Liver (tissue), 9 donors: ENCODE measurements around the gene ATP6V1A. TPM values are rescaled to one million over a fixed set of nuclear protein-coding genes. Genes with fewer than 3 reads are reported as not detected.

ENCODE experiments used
- DNase-seq: peaks from one replicate; pipeline ENCODE4 v3.0.0-alpha.2; 2017; ENCODE audit warnings: low spot score
- H3K27ac ChIP-seq, 2 donors: one replicate each; pipeline ENCODE4 v1.7.0; 2013; ENCODE audit warnings: inconsistent platforms in 2 of 2, low read length in 2 of 2, control low read depth in 1 of 2, low read depth in 1 of 2, mild to moderate bottlenecking in 1 of 2
- H3K27me3 ChIP-seq, 4 donors: one replicate each; pipeline versions ENCODE4 v1.6.1 to v1.7.0; 2013; ENCODE audit warnings: low read length in 3 of 4, inconsistent platforms in 1 of 4, mild to moderate bottlenecking in 1 of 4, moderate library complexity in 1 of 4; ENCODE audit not compliant: control insufficient read depth in 4 of 4, insufficient read depth in 4 of 4
- H3K36me3 ChIP-seq, 4 donors: one replicate each; pipeline versions ENCODE4 v1.6.1 to v1.7.0; 2013; ENCODE audit warnings: low read length in 3 of 4, mild to moderate bottlenecking in 3 of 4, low read depth in 1 of 4, moderate library complexity in 1 of 4; ENCODE audit not compliant: control insufficient read depth in 4 of 4, insufficient read depth in 3 of 4
- H3K4me1 ChIP-seq, 4 donors: one replicate each; pipeline versions ENCODE4 v1.6.1 to v1.7.0; 2013; ENCODE audit warnings: low read length in 3 of 4, mild to moderate bottlenecking in 3 of 4, moderate library complexity in 1 of 4; ENCODE audit not compliant: control insufficient read depth in 4 of 4, insufficient read depth in 4 of 4
- H3K4me3 ChIP-seq, 3 donors: one replicate each; pipeline versions ENCODE4 v1.6.1 to v1.7.0; 2013; ENCODE audit warnings: low read length in 3 of 3, control low read depth in 1 of 3, low read depth in 1 of 3, mild to moderate bottlenecking in 1 of 3
- H3K9ac ChIP-seq, 2 donors: one replicate each; pipeline ENCODE4 v1.7.0; 2013; ENCODE audit warnings: low read length in 2 of 2, mild to moderate bottlenecking in 2 of 2, moderate library complexity in 2 of 2, control low read depth in 1 of 2, low read depth in 1 of 2
- H3K9me3 ChIP-seq, 4 donors: one replicate each; pipeline versions ENCODE4 v1.6.1 to v1.7.0; 2013; ENCODE audit warnings: low read length in 3 of 4; ENCODE audit not compliant: control insufficient read depth in 4 of 4
- CTCF ChIP-seq: fragments of 150-350 bp; IDR thresholded peaks from 2 replicates; pipeline ENCODE4 v1.5.1; 2017; ENCODE audit warnings: improper control_type of control experiment, low read depth, low read length; ENCODE audit not compliant: missing input control
- EGR1 ChIP-seq, 2 donors: IDR thresholded peaks; 2 replicates each; pipeline ENCODE4 v1.6.1; 2016 to 2018; ENCODE audit warnings: antibody characterized with exemption in 2 of 2, low read depth in 2 of 2
- FOXA1 ChIP-seq: IDR thresholded peaks from 2 replicates; pipeline ENCODE4 v1.6.1; 2016; ENCODE audit warnings: antibody characterized with exemption
- FOXA2 ChIP-seq: IDR thresholded peaks from 2 replicates; pipeline ENCODE4 v1.6.1; 2016; ENCODE audit warnings: antibody characterized with exemption
- GABPA ChIP-seq, 2 donors: IDR thresholded peaks in 1 of 2; conservative IDR thresholded peaks in 1 of 2; 2 replicates each; pipeline ENCODE4 v1.6.1; 2016; ENCODE audit warnings: antibody characterized with exemption in 2 of 2, mild to moderate bottlenecking in 1 of 2, moderate library complexity in 1 of 2
- HNF4G ChIP-seq: IDR thresholded peaks from 2 replicates; pipeline ENCODE4 v1.6.1; 2016; ENCODE audit warnings: antibody characterized with exemption
- JUND ChIP-seq, 2 donors: IDR thresholded peaks; 2 replicates each; pipeline ENCODE4 v1.6.1; 2016; ENCODE audit warnings: antibody characterized with exemption in 2 of 2
- MAX ChIP-seq: IDR thresholded peaks from 2 replicates; pipeline ENCODE4 v1.6.1; 2016; ENCODE audit warnings: antibody characterized with exemption
- RAD21 ChIP-seq, 2 donors: IDR thresholded peaks; 2 replicates each; pipeline ENCODE4 v1.6.1; 2016; ENCODE audit warnings: antibody characterized with exemption in 2 of 2, mild to moderate bottlenecking in 2 of 2
- SP1 ChIP-seq: IDR thresholded peaks from 2 replicates; pipeline ENCODE4 v1.6.1; 2018; ENCODE audit warnings: antibody characterized with exemption, mild to moderate bottlenecking
- TAF1 ChIP-seq: conservative IDR thresholded peaks from 2 replicates; pipeline ENCODE4 v1.6.1; 2016; ENCODE audit warnings: antibody characterized with exemption, mild to moderate bottlenecking
- WGBS: extraction: QIAGEN DNeasy Blood & Tissue Kit; methylation state at CpG from one replicate; pipeline ENCODE4 v1.1.7; 2013; 5-methylcytosine and 5-hydroxymethylcytosine counted together
- polyA plus RNA-seq, 2 donors: library from polyadenylated mRNA; stranded (reverse) in 1 of 2; unstranded in 1 of 2; fragments of 200-250 nt in 1 of 2; fragments of >200 nt in 1 of 2; fragmentation: Nextera tagmentation in 1 of 2; extraction: Ambion mirVana in 1 of 2; gene quantifications; one replicate each; pipeline versions ENCODE4 v1.2.1 to v1.2.3, GENCODE V29; 2013 to 2015
- total RNA-seq, 2 donors: library from RNA; depleted of rRNA; stranded (reverse); fragments of >200 nt; gene quantifications; one replicate each; pipeline ENCODE4 v1.2.3, GENCODE V29; 2014
- TF ChIP-seq, protein P1 (sequence below): IDR thresholded peaks from 2 replicates; pipeline ENCODE4 v1.6.1; 2016; ENCODE audit warnings: antibody characterized with exemption
- TF ChIP-seq, protein P2 (sequence below): IDR thresholded peaks from 2 replicates; pipeline ENCODE4 v1.6.1; 2016; ENCODE audit warnings: antibody characterized with exemption, mild to moderate bottlenecking
- TF ChIP-seq, protein P3 (sequence below): IDR thresholded peaks from 2 replicates; pipeline ENCODE4 v1.6.1; 2016; ENCODE audit warnings: antibody characterized with exemption
- donor health status: healthy.
- donor health status: healthy.
- donor health status: healthy.
- donor health status: healthy.
- donor health status: healthy.

Gene ATP6V1A
- total and polyA plus RNA-seq, 4 donors = 15.2 to 53.2 (median 42.7) TPM

- TF ChIP-seq HNF4G (no peak), EGR1 (IDR thresholded peaks at IDR 0.05; ENCODE audit: low read depth in 2 of 2) (no peak), FOXA1 (no peak), TAF1 (no peak), CTCF (no peak)
- TF ChIP-seq, protein P1, sequence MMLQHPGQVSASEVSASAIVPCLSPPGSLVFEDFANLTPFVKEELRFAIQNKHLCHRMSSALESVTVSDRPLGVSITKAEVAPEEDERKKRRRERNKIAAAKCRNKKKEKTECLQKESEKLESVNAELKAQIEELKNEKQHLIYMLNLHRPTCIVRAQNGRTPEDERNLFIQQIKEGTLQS = no peak
Measured at GRCh38 chr3:113805249-113805648, 58.4 kb downstream of the ATP6V1A start (continued).

- WGBS = 88% methylated on average over 3 of the region's 3 CpGs
- Histone ChIP-seq H3K9me3 (no peaks in the 10 kb centered on the region), H3K4me3 (no peak overlapping the region), H3K36me3 (peaks cover 1 to 13% (median 9%) of the 10 kb centered on the region in 4 donors), H3K27ac (no peak overlapping the region), H3K9ac (no peak overlapping the region), H3K27me3 (no peaks in the 10 kb centered on the region), H3K4me1 (no peaks in the 10 kb centered on the region)
- no peak for DNase-seq
- no peak for TF ChIP-seq FOXA1
- TF ChIP-seq SP1 = no peak
- no peak for TF ChIP-seq CTCF
- no peak for TF ChIP-seq HNF4G
Measured at GRCh38 chr3:113812854-113813253, 66.0 kb downstream of the ATP6V1A start.

GRCh38 chr3:113819866-113820265, 73.0 kb downstream of the ATP6V1A start:
- no peaks in the 10 kb centered on the region for H3K9me3 ChIP-seq
- no peak overlapping the region for H3K9ac ChIP-seq
- no peaks in the 10 kb centered on the region for H3K4me1 ChIP-seq
- no peak for DNase-seq
- TF ChIP-seq, protein P2, sequence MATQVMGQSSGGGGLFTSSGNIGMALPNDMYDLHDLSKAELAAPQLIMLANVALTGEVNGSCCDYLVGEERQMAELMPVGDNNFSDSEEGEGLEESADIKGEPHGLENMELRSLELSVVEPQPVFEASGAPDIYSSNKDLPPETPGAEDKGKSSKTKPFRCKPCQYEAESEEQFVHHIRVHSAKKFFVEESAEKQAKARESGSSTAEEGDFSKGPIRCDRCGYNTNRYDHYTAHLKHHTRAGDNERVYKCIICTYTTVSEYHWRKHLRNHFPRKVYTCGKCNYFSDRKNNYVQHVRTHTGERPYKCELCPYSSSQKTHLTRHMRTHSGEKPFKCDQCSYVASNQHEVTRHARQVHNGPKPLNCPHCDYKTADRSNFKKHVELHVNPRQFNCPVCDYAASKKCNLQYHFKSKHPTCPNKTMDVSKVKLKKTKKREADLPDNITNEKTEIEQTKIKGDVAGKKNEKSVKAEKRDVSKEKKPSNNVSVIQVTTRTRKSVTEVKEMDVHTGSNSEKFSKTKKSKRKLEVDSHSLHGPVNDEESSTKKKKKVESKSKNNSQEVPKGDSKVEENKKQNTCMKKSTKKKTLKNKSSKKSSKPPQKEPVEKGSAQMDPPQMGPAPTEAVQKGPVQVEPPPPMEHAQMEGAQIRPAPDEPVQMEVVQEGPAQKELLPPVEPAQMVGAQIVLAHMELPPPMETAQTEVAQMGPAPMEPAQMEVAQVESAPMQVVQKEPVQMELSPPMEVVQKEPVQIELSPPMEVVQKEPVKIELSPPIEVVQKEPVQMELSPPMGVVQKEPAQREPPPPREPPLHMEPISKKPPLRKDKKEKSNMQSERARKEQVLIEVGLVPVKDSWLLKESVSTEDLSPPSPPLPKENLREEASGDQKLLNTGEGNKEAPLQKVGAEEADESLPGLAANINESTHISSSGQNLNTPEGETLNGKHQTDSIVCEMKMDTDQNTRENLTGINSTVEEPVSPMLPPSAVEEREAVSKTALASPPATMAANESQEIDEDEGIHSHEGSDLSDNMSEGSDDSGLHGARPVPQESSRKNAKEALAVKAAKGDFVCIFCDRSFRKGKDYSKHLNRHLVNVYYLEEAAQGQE = no peak
- TF ChIP-seq, protein P3, sequence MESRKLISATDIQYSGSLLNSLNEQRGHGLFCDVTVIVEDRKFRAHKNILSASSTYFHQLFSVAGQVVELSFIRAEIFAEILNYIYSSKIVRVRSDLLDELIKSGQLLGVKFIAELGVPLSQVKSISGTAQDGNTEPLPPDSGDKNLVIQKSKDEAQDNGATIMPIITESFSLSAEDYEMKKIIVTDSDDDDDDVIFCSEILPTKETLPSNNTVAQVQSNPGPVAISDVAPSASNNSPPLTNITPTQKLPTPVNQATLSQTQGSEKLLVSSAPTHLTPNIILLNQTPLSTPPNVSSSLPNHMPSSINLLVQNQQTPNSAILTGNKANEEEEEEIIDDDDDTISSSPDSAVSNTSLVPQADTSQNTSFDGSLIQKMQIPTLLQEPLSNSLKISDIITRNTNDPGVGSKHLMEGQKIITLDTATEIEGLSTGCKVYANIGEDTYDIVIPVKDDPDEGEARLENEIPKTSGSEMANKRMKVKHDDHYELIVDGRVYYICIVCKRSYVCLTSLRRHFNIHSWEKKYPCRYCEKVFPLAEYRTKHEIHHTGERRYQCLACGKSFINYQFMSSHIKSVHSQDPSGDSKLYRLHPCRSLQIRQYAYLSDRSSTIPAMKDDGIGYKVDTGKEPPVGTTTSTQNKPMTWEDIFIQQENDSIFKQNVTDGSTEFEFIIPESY = no peak
- TF ChIP-seq SP1 = no peak
- TF ChIP-seq MAX = no peak
- no peak for TF ChIP-seq RAD21 (IDR thresholded peaks at IDR 0.05)
- no peak for TF ChIP-seq GABPA (IDR thresholded peaks at IDR 0.05 in 1 of 2, conservative IDR thresholded peaks at IDR 0.05 in 1 of 2)
- TF ChIP-seq JUND (IDR thresholded peaks at IDR 0.05) = no peak
- no peak for TF ChIP-seq EGR1 (IDR thresholded peaks at IDR 0.05; ENCODE audit: low read depth in 2 of 2)
- TF ChIP-seq HNF4G = no peak
- TF ChIP-seq, protein P1 = no peak
- TF ChIP-seq FOXA2 = no peak
- H3K4me3 ChIP-seq = no peak overlapping the region
- H3K27me3 ChIP-seq = no peaks in the 10 kb centered on the region
- no peak overlapping the region for H3K27ac ChIP-seq
- H3K36me3 ChIP-seq = no peaks in the 10 kb centered on the region
- 95% methylated on average over 3 of the region's 3 CpGs for WGBS
